Esophagus muscularis mucosa (tissue), 4 donors: ENCODE measurements around the gene AGAP1. TPM values are rescaled to one million over a fixed set of nuclear protein-coding genes. Genes with fewer than 3 reads are reported as not detected.

Source experiments
- DNase-seq: peaks from one replicate; pipeline ENCODE4 v3.0.0-alpha.2; 2017; ENCODE audit errors: extremely low spot score
- H3K27ac ChIP-seq, 4 donors: fragments of 200-600 bp; sonication (generic); replicated peaks in 1 of 4; 1 replicate in 3 of 4; 2 replicates in 1 of 4; pipeline ENCODE4 v1.5.1; 2016 to 2019; ENCODE audit warnings: mild to moderate bottlenecking in 1 of 4
- H3K27me3 ChIP-seq, 4 donors: fragments of 200-600 bp; sonication (generic); one replicate each; pipeline versions ENCODE4 v1.5.1 to v1.6.0; 2016 to 2019
- H3K36me3 ChIP-seq, 4 donors: fragments of 200-600 bp; sonication (generic); one replicate each; pipeline ENCODE4 v1.5.1; 2016 to 2019
- H3K4me1 ChIP-seq, 4 donors: fragments of 200-600 bp; sonication (generic); one replicate each; pipeline ENCODE4 v1.5.1; 2016 to 2019
- H3K4me3 ChIP-seq, 4 donors: fragments of 200-600 bp; sonication (generic); 1 replicate in 2 of 4; 2 replicates in 2 of 4; pipeline ENCODE4 v1.5.1; 2016 to 2019; ENCODE audit warnings: mild to moderate bottlenecking in 4 of 4, moderate library complexity in 1 of 4
- H3K9me3 ChIP-seq, 4 donors: fragments of 200-600 bp; sonication (generic); 1 replicate in 3 of 4; 2 replicates in 1 of 4; pipeline ENCODE4 v1.5.1; 2016 to 2019
- EP300 ChIP-seq: sonication (generic); formaldehyde crosslinking; IDR thresholded peaks from one replicate; pipeline ENCODE4 v1.6.1; 2017; ENCODE audit warnings: antibody characterized with exemption
- POLR2A ChIP-seq: fragments of 450-650 bp; IDR thresholded peaks from one replicate; pipeline ENCODE4 v1.6.1; 2017; ENCODE audit warnings: antibody characterized with exemption, moderate library complexity, mild to moderate bottlenecking, low read depth
- POLR2AphosphoS5 ChIP-seq, 2 donors: sonication (generic); formaldehyde crosslinking; IDR thresholded peaks; one replicate each; pipeline ENCODE4 v1.6.1; 2017; ENCODE audit warnings: antibody characterized with exemption in 2 of 2
- WGBS: methylation state at CpG from one replicate; pipeline ENCODE4 v1.1.5; 2018; 5-methylcytosine and 5-hydroxymethylcytosine counted together
- intact Hi-C: fragments of 100-400 bp; cut with DNase I; formaldehyde crosslinking; loops from one replicate; pipeline ENCODE4 v1.15.1; 2023
- total RNA-seq, 4 donors: library from RNA; depleted of rRNA; stranded (reverse); fragments of >200 nt; gene quantifications; one replicate each; pipeline versions ENCODE4 v1.1.0 to v1.2.1, GENCODE V29; 2016
- TF ChIP-seq, protein P1 (sequence below), 3 experiments: fragments of 200-600 bp in 2 of 3; fragments of 450-650 bp in 1 of 3; sonication (generic) in 2 of 3; IDR thresholded peaks; one replicate each; pipeline ENCODE4 v1.5.1; 2017 to 2019; ENCODE audit warnings: antibody characterized with exemption in 3 of 3, mild to moderate bottlenecking in 2 of 3, moderate library complexity in 1 of 3

AGAP1 gene
- total RNA-seq, 4 donors from 2014 or later: 37.9 to 62.4 (median 47.2) TPM

DNA sequence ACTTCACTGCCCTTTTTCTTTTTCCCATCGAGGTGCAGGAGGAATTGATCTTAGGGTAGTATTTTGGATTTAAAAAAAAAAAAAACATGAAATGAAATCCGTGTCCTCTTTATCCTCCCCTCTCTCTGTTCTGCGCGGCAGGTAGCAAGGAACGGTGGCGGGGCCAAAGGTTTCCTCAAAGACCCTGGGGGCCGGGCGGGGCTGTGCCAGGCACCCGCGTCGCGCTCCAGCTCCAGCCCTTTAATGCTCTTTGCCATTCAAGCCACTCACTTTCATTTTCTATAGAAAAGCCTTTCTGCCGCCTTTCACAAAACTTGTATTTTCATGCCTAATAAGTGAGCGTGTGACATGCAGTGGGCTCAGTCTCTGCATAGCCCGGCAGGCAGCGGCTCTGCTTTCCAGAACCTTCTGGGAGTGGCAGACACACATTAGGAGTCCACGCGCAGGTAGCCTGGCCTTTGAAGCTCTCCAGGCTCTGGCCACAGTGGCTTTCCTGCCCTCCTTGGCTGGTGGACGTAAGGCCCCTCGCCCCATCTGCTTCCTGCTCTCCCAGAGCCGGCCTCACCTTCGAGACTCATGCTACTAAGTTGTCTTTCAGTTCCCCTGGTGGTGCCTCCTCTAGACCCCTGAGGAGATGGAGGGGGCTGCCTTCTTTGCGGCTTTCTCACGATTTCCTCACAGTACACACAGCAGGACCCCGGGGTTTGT, 41.7 kb downstream of the AGAP1 start:
- Histone ChIP-seq H3K4me1 (peaks cover 0 to 24% (median 18%) of the 10 kb centered on the region in 4 donors), H3K9me3 (no peaks in the 10 kb centered on the region), H3K4me3 (no peak overlapping the region), H3K27me3 (no peaks in the 10 kb centered on the region), H3K36me3 (no peaks in the 10 kb centered on the region), H3K27ac (no peak overlapping the region)
- intact Hi-C loops: no loop called here
- DNase-seq: no peak
- 89% methylated on average over 23 of the region's 25 CpGs for WGBS
- TF ChIP-seq EP300 (no peak), POLR2A (no peak), POLR2AphosphoS5 (IDR thresholded peaks at IDR 0.05) (no peak)
- TF ChIP-seq, protein P1, sequence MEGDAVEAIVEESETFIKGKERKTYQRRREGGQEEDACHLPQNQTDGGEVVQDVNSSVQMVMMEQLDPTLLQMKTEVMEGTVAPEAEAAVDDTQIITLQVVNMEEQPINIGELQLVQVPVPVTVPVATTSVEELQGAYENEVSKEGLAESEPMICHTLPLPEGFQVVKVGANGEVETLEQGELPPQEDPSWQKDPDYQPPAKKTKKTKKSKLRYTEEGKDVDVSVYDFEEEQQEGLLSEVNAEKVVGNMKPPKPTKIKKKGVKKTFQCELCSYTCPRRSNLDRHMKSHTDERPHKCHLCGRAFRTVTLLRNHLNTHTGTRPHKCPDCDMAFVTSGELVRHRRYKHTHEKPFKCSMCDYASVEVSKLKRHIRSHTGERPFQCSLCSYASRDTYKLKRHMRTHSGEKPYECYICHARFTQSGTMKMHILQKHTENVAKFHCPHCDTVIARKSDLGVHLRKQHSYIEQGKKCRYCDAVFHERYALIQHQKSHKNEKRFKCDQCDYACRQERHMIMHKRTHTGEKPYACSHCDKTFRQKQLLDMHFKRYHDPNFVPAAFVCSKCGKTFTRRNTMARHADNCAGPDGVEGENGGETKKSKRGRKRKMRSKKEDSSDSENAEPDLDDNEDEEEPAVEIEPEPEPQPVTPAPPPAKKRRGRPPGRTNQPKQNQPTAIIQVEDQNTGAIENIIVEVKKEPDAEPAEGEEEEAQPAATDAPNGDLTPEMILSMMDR (IDR thresholded peaks at IDR 0.05): no peak

DNA sequence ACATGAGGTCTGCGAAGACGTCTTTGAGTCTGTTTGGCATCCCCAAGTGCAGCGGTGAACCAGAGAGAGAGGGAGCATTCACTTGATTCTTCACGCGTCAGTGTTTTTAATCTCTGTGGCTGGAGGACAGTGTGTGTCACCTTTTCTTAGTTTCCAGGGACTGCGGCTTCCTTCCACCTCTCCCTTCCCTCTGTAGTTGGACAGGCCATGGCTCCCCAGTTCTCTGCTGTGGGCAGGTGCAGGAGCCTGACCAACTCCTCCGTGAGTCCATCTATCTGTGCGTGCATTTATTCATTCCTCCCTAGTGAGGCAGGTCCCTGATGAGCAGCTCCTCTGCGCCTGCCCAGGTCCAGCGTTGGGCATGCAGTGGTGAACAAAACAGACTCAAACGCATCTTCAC, 42.9 kb downstream of the AGAP1 start:
- Histone ChIP-seq H3K27me3 (no peaks in the 10 kb centered on the region), H3K27ac (no peak overlapping the region), H3K36me3 (no peaks in the 10 kb centered on the region), H3K4me3 (no peak overlapping the region), H3K9me3 (no peaks in the 10 kb centered on the region), H3K4me1 (peaks cover 0 to 24% (median 18%) of the 10 kb centered on the region in 4 donors)
- DNase-seq: no peak
- intact Hi-C loops: no loop called here
- WGBS: 94% methylated on average over 11 of the region's 11 CpGs
- TF ChIP-seq EP300 (no peak), POLR2A (no peak), POLR2AphosphoS5 (IDR thresholded peaks at IDR 0.05) (no peak)
- TF ChIP-seq, protein P1 (IDR thresholded peaks at IDR 0.05): no peak

DNA sequence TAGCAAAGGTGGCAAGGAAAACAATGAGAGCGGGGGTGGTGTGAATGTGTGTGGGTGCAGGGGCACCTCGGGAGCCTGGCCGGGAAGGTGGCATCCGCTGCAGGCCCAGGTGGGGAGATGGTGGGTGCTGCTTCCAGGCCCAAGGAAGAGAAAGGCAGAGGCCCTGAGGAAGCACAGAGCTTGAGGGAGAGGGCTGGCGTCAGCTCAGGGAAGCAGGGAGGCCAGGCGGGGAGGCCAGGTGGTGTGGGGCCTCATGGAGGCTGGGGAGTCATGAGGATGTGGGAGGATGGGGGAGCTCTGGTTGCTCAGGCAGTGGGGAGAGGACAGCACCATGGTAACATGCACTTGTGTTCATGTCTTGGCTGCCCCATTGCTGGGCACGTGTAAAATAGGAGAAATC, 43.3 kb downstream of the AGAP1 start:
- Histone ChIP-seq H3K4me3 (no peak overlapping the region), H3K4me1 (peaks cover 0 to 24% (median 18%) of the 10 kb centered on the region in 4 donors), H3K27me3 (no peaks in the 10 kb centered on the region), H3K9me3 (no peaks in the 10 kb centered on the region), H3K27ac (no peak overlapping the region), H3K36me3 (no peaks in the 10 kb centered on the region)
- no peak for DNase-seq
- TF ChIP-seq POLR2AphosphoS5 (IDR thresholded peaks at IDR 0.05) (no peak), EP300 (no peak), POLR2A (no peak)
- TF ChIP-seq, protein P1 (IDR thresholded peaks at IDR 0.05): no peak
- intact Hi-C loops: no loop called here
- 93% methylated on average over 7 of the region's 7 CpGs for WGBS

GRCh38 chr2:235537587-235537986, 43.7 kb downstream of the AGAP1 start:
- no peak for DNase-seq
- no peak for TF ChIP-seq EP300
- TF ChIP-seq, protein P1 (IDR thresholded peaks at IDR 0.05): no peak
- no peak for TF ChIP-seq POLR2A
- no peak for TF ChIP-seq POLR2AphosphoS5 (IDR thresholded peaks at IDR 0.05)
- no peak overlapping the region for H3K4me3 ChIP-seq
- peaks cover 0 to 24% (median 16%) of the 10 kb centered on the region in 4 donors for H3K4me1 ChIP-seq
- WGBS: 78% methylated on average over 5 of the region's 5 CpGs
- intact Hi-C loops: no loop called here
- no peaks in the 10 kb centered on the region for H3K27me3 ChIP-seq
- no peak overlapping the region for H3K27ac ChIP-seq
- H3K9me3 ChIP-seq: no peaks in the 10 kb centered on the region
- no peaks in the 10 kb centered on the region for H3K36me3 ChIP-seq
